HG03571 (cell line): ENCODE data around the gene TMEM184C.

Experiments
- ATAC-seq: cut with Tn5 transposase; IDR thresholded peaks from one replicate; pipeline ENCODE4 v1.9.1; 2021; ENCODE audit not compliant: unreplicated experiment

Gene TMEM184C

GRCh38 chr4:147599206-147599605 is 18.0 kb upstream of the TMEM184C start:
- no peak for ATAC-seq

- ATAC-seq, result no peak
Measured at GRCh38 chr4:147599769-147600168, 17.4 kb upstream of the TMEM184C start.

GRCh38 chr4:147605499-147605898 is 11.7 kb upstream of the TMEM184C start:
- ATAC-seq, result no peak

GRCh38 chr4:147607471-147607870 is 9.7 kb upstream of the TMEM184C start:
- ATAC-seq, result no peak

- ATAC-seq, result no peak
Measured at GRCh38 chr4:147610686-147611085, 6.5 kb upstream of the TMEM184C start.

- ATAC-seq, result peak; percentile 5
Measured at GRCh38 chr4:147616849-147617172, 386 bp upstream of the TMEM184C start.

- ATAC-seq, result peak; percentile 6
Measured at GRCh38 chr4:147617841-147618691, 869 bp downstream of the TMEM184C start.

GRCh38 chr4:147620315-147620714 is 3.1 kb downstream of the TMEM184C start:
- ATAC-seq, result no peak

- ATAC-seq, result no peak
Measured at GRCh38 chr4:147625733-147626132, 8.5 kb downstream of the TMEM184C start.

- no peak for ATAC-seq
Measured at GRCh38 chr4:147626903-147627302, 9.7 kb downstream of the TMEM184C start.

- no peak for ATAC-seq
Measured at GRCh38 chr4:147628415-147628814, 11.2 kb downstream of the TMEM184C start.

- no peak for ATAC-seq
Measured at GRCh38 chr4:147629783-147630730, 12.9 kb downstream of the TMEM184C start.

GRCh38 chr4:147633113-147633512 is 15.9 kb downstream of the TMEM184C start:
- ATAC-seq, result no peak

GRCh38 chr4:147633643-147634042 is 16.4 kb downstream of the TMEM184C start:
- ATAC-seq, result no peak

- no peak for ATAC-seq
Measured at GRCh38 chr4:147635348-147635747, 18.2 kb downstream of the TMEM184C start.

- no peak for ATAC-seq
Measured at GRCh38 chr4:147638365-147638764, 21.2 kb downstream of the TMEM184C start.

GRCh38 chr4:147638942-147639341 is 21.7 kb downstream of the TMEM184C start:
- no peak for ATAC-seq

- ATAC-seq, result no peak
Measured at GRCh38 chr4:147639388-147639787, 22.2 kb downstream of the TMEM184C start.

- ATAC-seq, result no peak
Measured at GRCh38 chr4:147640331-147640730, 23.1 kb downstream of the TMEM184C start.

GRCh38 chr4:147643616-147644015 is 26.4 kb downstream of the TMEM184C start:
- no peak for ATAC-seq

GRCh38 chr4:147644471-147644870 is 27.3 kb downstream of the TMEM184C start:
- no peak for ATAC-seq

- no peak for ATAC-seq
Measured at GRCh38 chr4:147645099-147645498, 27.9 kb downstream of the TMEM184C start.
